ENCODE results near the gene GPC2. TPM values are rescaled to one million over a fixed set of nuclear protein-coding genes. Genes with fewer than 3 reads are reported as not detected.

The GPC2 gene
- total RNA-seq, 1 experiment from 2014 or later, result 17.9 TPM

DNA sequence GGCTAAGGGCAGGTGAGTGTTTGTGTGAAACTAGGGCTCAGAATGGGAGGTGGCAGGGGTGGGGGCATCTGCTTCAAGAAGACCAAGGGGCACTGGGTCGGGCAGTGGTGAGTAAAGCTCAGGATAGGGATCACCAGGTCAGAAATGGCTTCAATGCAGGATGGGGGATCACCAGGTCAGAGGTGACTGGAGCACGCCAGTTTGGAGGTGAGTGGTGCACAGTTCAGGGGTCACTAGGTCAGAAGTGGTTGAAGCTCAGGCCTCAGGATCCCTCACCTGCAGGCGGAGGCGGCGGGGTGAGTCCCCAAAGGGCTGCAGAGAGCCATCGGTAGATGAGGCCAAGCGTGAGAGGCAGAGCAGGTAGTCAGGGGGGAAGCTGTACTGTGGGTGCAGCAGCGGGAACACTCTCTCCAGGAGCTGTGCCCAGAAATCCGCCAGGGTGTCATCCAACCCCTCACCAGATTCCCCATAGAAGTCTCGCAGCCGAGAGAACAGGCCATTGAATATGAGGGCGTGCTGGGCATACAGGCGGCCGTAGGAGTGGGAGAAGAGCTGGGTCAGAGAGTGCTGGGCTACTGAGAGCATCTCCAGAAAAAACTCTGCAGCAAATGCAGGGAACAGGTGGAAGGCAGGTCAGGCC, 1.8 kb downstream of the GPC2 start:
- RAD21 ChIA-PET (ENCODE audit: low non-redundant PET in 1 of 2, low total read pairs in 2 of 2, uncharacterized antibody in 2 of 2, unreplicated experiment in 2 of 2), result no interaction called here

More for the DNA sequence above, 1.8 kb downstream of the GPC2 start:
- Histone ChIP-seq H4K20me1 (ENCODE audit: insufficient read depth) (no peaks in the 10 kb centered on the region), H3K4me3 (replicated peaks in 1 of 2; ENCODE audit: low read depth in 1 of 2, low read length in 2 of 2) (no peak overlapping the region), H3K9me2 (ENCODE audit: insufficient read depth) (no peaks in the 10 kb centered on the region), H3K4me2 (ENCODE audit: low read length) (no peak overlapping the region), H3K27ac (ENCODE audit: low read depth, low read length) (no peak overlapping the region), H3K4me1 (ENCODE audit: control insufficient read depth in 1 of 2, insufficient read depth in 2 of 2, low read length in 2 of 2) (peaks cover 3 to 12% of the 10 kb centered on the region in 2 experiments; a peak in 2 of 4 replicates), H2AFZ (ENCODE audit: low read depth, low read length, poor library complexity, severe bottlenecking) (no peak overlapping the region), H3K9ac (ENCODE audit: low read length) (no peak overlapping the region), H3K36me3 (ENCODE audit: control insufficient read depth in 1 of 2, insufficient read depth in 2 of 2, low read length in 2 of 2) (no peaks in the 10 kb centered on the region), H3K9me3 (ENCODE audit: control insufficient read depth in 1 of 2, insufficient read depth in 1 of 2, low read depth in 1 of 2, low read length in 2 of 2) (no peaks in the 10 kb centered on the region), H3K27me3 (ENCODE audit: insufficient read depth, low read length) (no peaks in the 10 kb centered on the region), H3K79me2 (ENCODE audit: insufficient read depth, low read length) (no peaks in the 10 kb centered on the region)
- no peak for TF ChIP-seq EZH2phosphoT487 (IDR thresholded peaks at IDR 0.05; ENCODE audit: borderline replicate concordance)
- TF ChIP-seq EZH2 (IDR thresholded peaks at IDR 0.05), result no peak
- no peak for TF ChIP-seq ZNF274 (IDR thresholded peaks at IDR 0.05; ENCODE audit: low read depth, low read length)
- TF ChIP-seq JUND (IDR thresholded peaks at IDR 0.05), result no peak
- TF ChIP-seq, protein P1, sequence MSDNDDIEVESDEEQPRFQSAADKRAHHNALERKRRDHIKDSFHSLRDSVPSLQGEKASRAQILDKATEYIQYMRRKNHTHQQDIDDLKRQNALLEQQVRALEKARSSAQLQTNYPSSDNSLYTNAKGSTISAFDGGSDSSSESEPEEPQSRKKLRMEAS (IDR thresholded peaks at IDR 0.05), result no peak
- TF ChIP-seq EGR1 (IDR thresholded peaks at IDR 0.05; ENCODE audit: low read depth), result no peak
- TF ChIP-seq, protein P2, sequence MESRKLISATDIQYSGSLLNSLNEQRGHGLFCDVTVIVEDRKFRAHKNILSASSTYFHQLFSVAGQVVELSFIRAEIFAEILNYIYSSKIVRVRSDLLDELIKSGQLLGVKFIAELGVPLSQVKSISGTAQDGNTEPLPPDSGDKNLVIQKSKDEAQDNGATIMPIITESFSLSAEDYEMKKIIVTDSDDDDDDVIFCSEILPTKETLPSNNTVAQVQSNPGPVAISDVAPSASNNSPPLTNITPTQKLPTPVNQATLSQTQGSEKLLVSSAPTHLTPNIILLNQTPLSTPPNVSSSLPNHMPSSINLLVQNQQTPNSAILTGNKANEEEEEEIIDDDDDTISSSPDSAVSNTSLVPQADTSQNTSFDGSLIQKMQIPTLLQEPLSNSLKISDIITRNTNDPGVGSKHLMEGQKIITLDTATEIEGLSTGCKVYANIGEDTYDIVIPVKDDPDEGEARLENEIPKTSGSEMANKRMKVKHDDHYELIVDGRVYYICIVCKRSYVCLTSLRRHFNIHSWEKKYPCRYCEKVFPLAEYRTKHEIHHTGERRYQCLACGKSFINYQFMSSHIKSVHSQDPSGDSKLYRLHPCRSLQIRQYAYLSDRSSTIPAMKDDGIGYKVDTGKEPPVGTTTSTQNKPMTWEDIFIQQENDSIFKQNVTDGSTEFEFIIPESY (IDR thresholded peaks at IDR 0.05; ENCODE audit: extremely low read depth, insufficient replicate concordance, low read length), result no peak
- TF ChIP-seq ELF1 (IDR thresholded peaks at IDR 0.05; ENCODE audit: borderline replicate concordance, low read depth), result no peak
- TF ChIP-seq POLR2A (IDR thresholded peaks at IDR 0.05; ENCODE audit: borderline replicate concordance, extremely low read depth, insufficient read depth, insufficient read length), result no peak
- TF ChIP-seq, protein P3, sequence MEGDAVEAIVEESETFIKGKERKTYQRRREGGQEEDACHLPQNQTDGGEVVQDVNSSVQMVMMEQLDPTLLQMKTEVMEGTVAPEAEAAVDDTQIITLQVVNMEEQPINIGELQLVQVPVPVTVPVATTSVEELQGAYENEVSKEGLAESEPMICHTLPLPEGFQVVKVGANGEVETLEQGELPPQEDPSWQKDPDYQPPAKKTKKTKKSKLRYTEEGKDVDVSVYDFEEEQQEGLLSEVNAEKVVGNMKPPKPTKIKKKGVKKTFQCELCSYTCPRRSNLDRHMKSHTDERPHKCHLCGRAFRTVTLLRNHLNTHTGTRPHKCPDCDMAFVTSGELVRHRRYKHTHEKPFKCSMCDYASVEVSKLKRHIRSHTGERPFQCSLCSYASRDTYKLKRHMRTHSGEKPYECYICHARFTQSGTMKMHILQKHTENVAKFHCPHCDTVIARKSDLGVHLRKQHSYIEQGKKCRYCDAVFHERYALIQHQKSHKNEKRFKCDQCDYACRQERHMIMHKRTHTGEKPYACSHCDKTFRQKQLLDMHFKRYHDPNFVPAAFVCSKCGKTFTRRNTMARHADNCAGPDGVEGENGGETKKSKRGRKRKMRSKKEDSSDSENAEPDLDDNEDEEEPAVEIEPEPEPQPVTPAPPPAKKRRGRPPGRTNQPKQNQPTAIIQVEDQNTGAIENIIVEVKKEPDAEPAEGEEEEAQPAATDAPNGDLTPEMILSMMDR (IDR thresholded peaks at IDR 0.05 in 2 of 3, conservative IDR thresholded peaks at IDR 0.05 in 1 of 3; ENCODE audit: borderline replicate concordance in 1 of 3, insufficient read depth in 1 of 3, low read depth in 2 of 3, low read length in 2 of 3), result no peak
- no peak for TF ChIP-seq YY1 (IDR thresholded peaks at IDR 0.05; ENCODE audit: extremely low read depth, insufficient replicate concordance, low read depth, low read length)
- TF ChIP-seq RAD21 (IDR thresholded peaks at IDR 0.05; ENCODE audit: low read depth), result no peak
- TF ChIP-seq CBX3 (IDR thresholded peaks at IDR 0.05; ENCODE audit: low read depth), result no peak
- TF ChIP-seq, protein P4, sequence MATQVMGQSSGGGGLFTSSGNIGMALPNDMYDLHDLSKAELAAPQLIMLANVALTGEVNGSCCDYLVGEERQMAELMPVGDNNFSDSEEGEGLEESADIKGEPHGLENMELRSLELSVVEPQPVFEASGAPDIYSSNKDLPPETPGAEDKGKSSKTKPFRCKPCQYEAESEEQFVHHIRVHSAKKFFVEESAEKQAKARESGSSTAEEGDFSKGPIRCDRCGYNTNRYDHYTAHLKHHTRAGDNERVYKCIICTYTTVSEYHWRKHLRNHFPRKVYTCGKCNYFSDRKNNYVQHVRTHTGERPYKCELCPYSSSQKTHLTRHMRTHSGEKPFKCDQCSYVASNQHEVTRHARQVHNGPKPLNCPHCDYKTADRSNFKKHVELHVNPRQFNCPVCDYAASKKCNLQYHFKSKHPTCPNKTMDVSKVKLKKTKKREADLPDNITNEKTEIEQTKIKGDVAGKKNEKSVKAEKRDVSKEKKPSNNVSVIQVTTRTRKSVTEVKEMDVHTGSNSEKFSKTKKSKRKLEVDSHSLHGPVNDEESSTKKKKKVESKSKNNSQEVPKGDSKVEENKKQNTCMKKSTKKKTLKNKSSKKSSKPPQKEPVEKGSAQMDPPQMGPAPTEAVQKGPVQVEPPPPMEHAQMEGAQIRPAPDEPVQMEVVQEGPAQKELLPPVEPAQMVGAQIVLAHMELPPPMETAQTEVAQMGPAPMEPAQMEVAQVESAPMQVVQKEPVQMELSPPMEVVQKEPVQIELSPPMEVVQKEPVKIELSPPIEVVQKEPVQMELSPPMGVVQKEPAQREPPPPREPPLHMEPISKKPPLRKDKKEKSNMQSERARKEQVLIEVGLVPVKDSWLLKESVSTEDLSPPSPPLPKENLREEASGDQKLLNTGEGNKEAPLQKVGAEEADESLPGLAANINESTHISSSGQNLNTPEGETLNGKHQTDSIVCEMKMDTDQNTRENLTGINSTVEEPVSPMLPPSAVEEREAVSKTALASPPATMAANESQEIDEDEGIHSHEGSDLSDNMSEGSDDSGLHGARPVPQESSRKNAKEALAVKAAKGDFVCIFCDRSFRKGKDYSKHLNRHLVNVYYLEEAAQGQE (IDR thresholded peaks at IDR 0.05; ENCODE audit: low read depth), result no peak
- TF ChIP-seq, protein P5, sequence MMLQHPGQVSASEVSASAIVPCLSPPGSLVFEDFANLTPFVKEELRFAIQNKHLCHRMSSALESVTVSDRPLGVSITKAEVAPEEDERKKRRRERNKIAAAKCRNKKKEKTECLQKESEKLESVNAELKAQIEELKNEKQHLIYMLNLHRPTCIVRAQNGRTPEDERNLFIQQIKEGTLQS (IDR thresholded peaks at IDR 0.05), result no peak
- ATAC-seq (no peak), DNase-seq (ENCODE audit: low read depth, low spot score) (no peak)
- ChIA-PET CTCF (interaction anchor here (1.0 kb wide), 1 partner anchor 15 kb away, joined by 3 read pairs; no protein-coding TSS in a partner anchor), POLR2A (no interaction called here)
- BruUV-seq (replicated peaks), result no TSS peak
- intact Hi-C loops (cut with micrococcal nuclease), result no loop called here

All from HCT116 (cell line).